K562 (cell line): ENCODE results near the gene EPS8. TPM values are rescaled to one million over a fixed set of nuclear protein-coding genes. Genes with fewer than 3 reads are reported as not detected.

ENCODE experiments used
- ATAC-seq: fragments of 200-7000 bp; cut with Tn5 transposase; 3 replicates; pipeline ENCODE4 v1.9.1; 2020; ENCODE audit warnings: moderate library complexity
- BruUV-seq: library from RNA; stranded (reverse); fragments of 400-500 nt; replicated peaks from 2 replicates; lab custom pipeline; 2021; lab: Mats Ljungman, UMichigan
- CTCF ChIA-PET: fragments of 300-600 bp; formaldehyde crosslinking; extraction: SDS; loops from one replicate; lab custom pipeline; 2021; ENCODE audit warnings: low intra/inter-chr PET ratio; lab: Yijun Ruan, JAX
- POLR2A ChIA-PET: fragments of 300-600, 350-650 bp; sonication (Branson Sonifier 250); formaldehyde crosslinking; extraction: SDS; loops from one replicate; lab custom pipeline; 2021; ENCODE audit warnings: antibody characterized with exemption, inconsistent platforms; lab: Yijun Ruan, JAX
- DNase-seq, 4 experiments: peaks; one replicate each; pipeline versions ENCODE4 v3.0.0 to v3.0.0-alpha.2; 2011 to 2018; ENCODE audit warnings: low spot score in 3 of 4, mixed read lengths in 3 of 4; ENCODE audit errors: extremely low read depth in 1 of 4
- FAIRE-seq: peaks from 2 replicates; lab custom pipeline; 2011; peaks lifted over from hg19 to GRCh38; lab: Jason Lieb, UNC
- H2AFZ ChIP-seq: 2 replicates; pipeline ENCODE4 v1.6.0; 2011; ENCODE audit warnings: low read depth, low read length, control low read depth, inconsistent platforms
- H3K27ac ChIP-seq: fragments of 200-600 bp; 3 replicates; pipeline ENCODE4 v1.8.0; 2011; ENCODE audit warnings: low read depth, mild to moderate bottlenecking, control low read depth, inconsistent platforms, low read length, moderate library complexity, mixed read lengths; ENCODE audit errors: extremely low read depth
- H3K27me3 ChIP-seq, 2 experiments: fragments of 300-600 bp in 1 of 2; 2 replicates in 1 of 2; 3 replicates in 1 of 2; pipeline versions ENCODE4 v1.6.0 to v1.8.0; 2011; ENCODE audit warnings: inconsistent platforms in 2 of 2, low read length in 2 of 2, mild to moderate bottlenecking in 1 of 2, mixed read lengths in 1 of 2, moderate library complexity in 1 of 2; ENCODE audit not compliant: control insufficient read depth in 2 of 2, insufficient read depth in 2 of 2
- H3K36me3 ChIP-seq: fragments of 300-600 bp; 3 replicates; pipeline ENCODE4 v1.8.0; 2011; ENCODE audit warnings: mild to moderate bottlenecking, low read length, inconsistent platforms; ENCODE audit not compliant: control insufficient read depth, insufficient read depth
- H3K4me1 ChIP-seq, 2 experiments: fragments of 200-600 bp in 1 of 2; replicated peaks in 1 of 2; 2 replicates in 1 of 2; 3 replicates in 1 of 2; pipeline versions ENCODE4 v1.5.1 to v1.8.0; 2011; ENCODE audit warnings: inconsistent platforms in 2 of 2, low read length in 2 of 2, mild to moderate bottlenecking in 1 of 2, mixed read lengths in 1 of 2, moderate library complexity in 1 of 2; ENCODE audit not compliant: control insufficient read depth in 2 of 2, insufficient read depth in 2 of 2
- H3K4me2 ChIP-seq: 2 replicates; pipeline ENCODE4 v1.6.1; 2011; ENCODE audit warnings: low read length, control low read depth, inconsistent platforms, mixed read lengths; ENCODE audit not compliant: insufficient read depth
- H3K4me3 ChIP-seq: fragments of 200-600 bp; sonication (generic), shearing (Covaris generic); 2 replicates; pipeline ENCODE4 v1.5.1; 2016; ENCODE audit warnings: control low read depth, inconsistent platforms
- H3K79me2 ChIP-seq: fragments of 200-600 bp; 3 replicates; pipeline ENCODE4 v1.8.0; 2011; ENCODE audit warnings: low read length, inconsistent platforms; ENCODE audit not compliant: control insufficient read depth, insufficient read depth
- H3K9ac ChIP-seq, 2 experiments: 2 replicates each; pipeline versions ENCODE4 v1.6.0 to v1.6.1; 2011; ENCODE audit warnings: low read depth in 2 of 2, low read length in 2 of 2, control low read depth in 1 of 2, inconsistent platforms in 1 of 2, mild to moderate bottlenecking in 1 of 2, mixed read lengths in 1 of 2; ENCODE audit not compliant: insufficient read depth in 1 of 2
- H3K9me1 ChIP-seq: one replicate; pipeline ENCODE4 v1.6.0; 2011; ENCODE audit warnings: inconsistent platforms, mild to moderate bottlenecking, low read length, moderate library complexity; ENCODE audit not compliant: control insufficient read depth, insufficient read depth
- H3K9me3 ChIP-seq: replicated peaks from 2 replicates; pipeline ENCODE4 v1.5.1; 2011; ENCODE audit warnings: low read depth, low read length, inconsistent platforms; ENCODE audit not compliant: control insufficient read depth, insufficient read depth
- H4K20me1 ChIP-seq: replicated peaks from 2 replicates; pipeline ENCODE4 v1.6.1; 2011; ENCODE audit warnings: low read length, inconsistent platforms, mixed read lengths; ENCODE audit not compliant: control insufficient read depth, insufficient read depth
- ASH1L ChIP-seq: fragments of 450-650 bp; IDR thresholded peaks from 2 replicates; pipeline ENCODE4 v1.6.1; 2018; ENCODE audit warnings: borderline replicate concordance, mild to moderate bottlenecking, low read depth; ENCODE audit not compliant: partially characterized antibody
- ELF4 ChIP-seq: fragments of 450-650 bp; formaldehyde crosslinking; IDR thresholded peaks from 2 replicates; pipeline ENCODE4 v1.4.0; 2022; ENCODE audit warnings: missing genetic modification characterization
- ESRRA ChIP-seq: fragments of 450-650 bp; IDR thresholded peaks from 2 replicates; pipeline ENCODE4 v1.6.1; 2014; ENCODE audit warnings: low read depth, mild to moderate bottlenecking, moderate library complexity, borderline replicate concordance
- FOXJ3 ChIP-seq: sonication (generic); formaldehyde crosslinking; IDR thresholded peaks from 2 replicates; pipeline ENCODE4 v1.4.0; 2020; ENCODE audit warnings: mild to moderate bottlenecking, missing genetic modification reagents
- HMG20A ChIP-seq: fragments of 450-650 bp; formaldehyde crosslinking; conservative IDR thresholded peaks from 2 replicates; pipeline ENCODE4 v1.4.0; 2020; ENCODE audit warnings: mild to moderate bottlenecking, mixed read lengths
- LCOR ChIP-seq: sonication (generic); formaldehyde crosslinking; IDR thresholded peaks from 2 replicates; pipeline ENCODE4 v1.8.0; 2022; ENCODE audit warnings: mild to moderate bottlenecking, missing genetic modification reagents
- NELFE ChIP-seq: IDR thresholded peaks from 2 replicates; pipeline ENCODE4 v1.6.1; 2011; ENCODE audit warnings: mild to moderate bottlenecking; ENCODE audit not compliant: insufficient read depth, insufficient read length
- NEUROD1 ChIP-seq: fragments of 150-350 bp; IDR thresholded peaks from 2 replicates; pipeline ENCODE4 v1.6.1; 2014; ENCODE audit warnings: borderline replicate concordance, low read length, low read depth; ENCODE audit not compliant: partially characterized antibody
- PRPF4 ChIP-seq: fragments of 200-400 bp; formaldehyde crosslinking; IDR thresholded peaks from one replicate; pipeline ENCODE4 v1.6.1; 2017; ENCODE audit warnings: low read length, low read depth, mild to moderate bottlenecking; ENCODE audit not compliant: insufficient read depth, poor library complexity, severe bottlenecking
- PYGO2 ChIP-seq: fragments of 450-650 bp; IDR thresholded peaks from 2 replicates; pipeline ENCODE4 v1.6.1; 2016; ENCODE audit warnings: mild to moderate bottlenecking, missing genetic modification characterization, moderate library complexity, missing compliant biosample characterization
- RHOXF2B ChIP-seq: fragments of 250-450 bp; sonication (Bioruptor Pico); conservative IDR thresholded peaks from 2 replicates; pipeline ENCODE4 v1.5.1; 2021
- SMARCA5 ChIP-seq: fragments of 450-650 bp; IDR thresholded peaks from 2 replicates; pipeline ENCODE4 v1.6.1; 2016
- TEAD4 ChIP-seq, 2 experiments: sonication (generic) in 1 of 2; formaldehyde crosslinking in 1 of 2; IDR thresholded peaks; 2 replicates each; pipeline versions ENCODE4 v1.6.1 to v1.8.0; 2012 to 2022; ENCODE audit warnings: borderline replicate concordance in 1 of 2, inconsistent platforms in 1 of 2, low read length in 1 of 2, mild to moderate bottlenecking in 1 of 2, missing genetic modification reagents in 1 of 2
- ZZZ3 ChIP-seq: fragments of 450-650 bp; IDR thresholded peaks from 2 replicates; pipeline ENCODE4 v1.6.1; 2016; ENCODE audit warnings: antibody characterized with exemption, mild to moderate bottlenecking, moderate library complexity
- WGBS: fragments of 100-300 bp; shearing (Covaris generic); methylation state at CpG from one replicate; pipeline ENCODE4 v1.1.6; 2016; ENCODE audit warnings: low coverage, mixed read lengths; ENCODE audit not compliant: insufficient coverage; ENCODE audit errors: missing lambda C conversion rate; 5-methylcytosine and 5-hydroxymethylcytosine counted together
- in situ Hi-C: fragments of 300-500 bp; cut with MboI; formaldehyde crosslinking; loops from 4 replicates; pipeline ENCODE4 v1.15.0; 2018; ENCODE audit warnings: inconsistent platforms, mixed read lengths
- intact Hi-C: fragments of 100-400 bp; cut with micrococcal nuclease; formaldehyde crosslinking; loops from 2 replicates; pipeline ENCODE4 v1.14.2; 2022
- polyA plus RNA-seq, 8 experiments: library from polyadenylated mRNA; depleted of rRNA in 4 of 8; stranded (reverse) in 5 of 8; unstranded in 3 of 8; fragments of >200 nt; fragmentation: Nextera tagmentation in 2 of 8; fragmentation: Illumina TruSeq in 1 of 8; extraction: Ambion mirVana in 2 of 8; extraction: Trizol in 1 of 8; gene quantifications; 2 replicates each; pipeline versions ENCODE4 v1.2.1 to v1.2.3, GENCODE V29; 2011 to 2014; ENCODE audit warnings: inconsistent platforms in 1 of 8, missing spikeins in 1 of 8
- total RNA-seq, 7 experiments: library from RNA; depleted of rRNA in 6 of 7; stranded (reverse); fragments of >200 nt in 6 of 7; fragmentation: Illumina TruSeq in 2 of 7; extraction: Trizol in 2 of 7; gene quantifications; 2 replicates each; pipeline versions ENCODE4 v1.2.1 to v1.2.3, GENCODE V29; 2011 to 2021; ENCODE audit warnings: low replicate concordance in 1 of 7
- TF ChIP-seq, protein P1 (sequence below): fragments of 250-450 bp; sonication (Bioruptor Pico); IDR thresholded peaks from 2 replicates; pipeline ENCODE4 v1.8.0; 2022; ENCODE audit warnings: moderate library complexity, mild to moderate bottlenecking, inconsistent platforms
- TF ChIP-seq, protein P2 (sequence below): fragments of 250-450 bp; sonication (Bioruptor Pico); IDR thresholded peaks from 2 replicates; pipeline ENCODE4 v1.8.0; 2021; ENCODE audit warnings: moderate library complexity, mild to moderate bottlenecking, inconsistent platforms

The EPS8 gene
- total and polyA plus RNA-seq, 9 of the 15 experiments (the other 6 are each of a cell fraction or from before 2014, with no cell fraction given) = 0.10 to 1.9 (median 0.33) TPM

DNA sequence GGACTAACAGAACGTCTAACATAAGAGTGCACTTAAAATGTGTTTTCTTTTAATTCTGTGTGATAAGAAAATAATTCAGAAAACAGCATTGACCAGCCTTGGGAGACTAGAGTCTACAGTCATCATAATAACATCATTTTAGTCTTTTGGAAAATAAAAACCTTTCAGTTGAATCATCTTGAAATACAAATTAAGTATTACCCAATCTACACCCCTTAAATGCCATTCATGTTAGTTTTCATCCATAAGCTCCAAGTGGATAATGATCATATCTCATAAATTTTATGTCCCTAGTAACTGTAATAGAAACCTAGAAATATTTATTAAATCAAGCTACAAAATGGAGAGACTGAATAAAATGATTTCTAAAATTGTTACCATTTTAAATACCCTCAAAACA lies 32.4 kb downstream of the EPS8 start:
- no peaks in the 10 kb centered on the region for H4K20me1 ChIP-seq
- H3K27me3 ChIP-seq = no peaks in the 10 kb centered on the region
- TF ChIP-seq TEAD4 (IDR thresholded peaks at IDR 0.05; ENCODE audit: low read length) (no peak), TEAD4 (CRISPR knock-in tag; IDR thresholded peaks at IDR 0.05; ENCODE audit: borderline replicate concordance) (no peak), PYGO2 (tag) (no peak), NEUROD1 (no peak), ESRRA (no peak), ZZZ3 (no peak), ASH1L (no peak), SMARCA5 (no peak), LCOR (CRISPR knock-in tag) (no peak), RHOXF2B (CRISPR knock-in tag) (no peak), HMG20A (CRISPR knock-in tag) (no peak), FOXJ3 (CRISPR knock-in tag) (no peak), ELF4 (CRISPR knock-in tag) (no peak), NELFE (no peak), PRPF4 (no peak)
- TF ChIP-seq, protein P1, sequence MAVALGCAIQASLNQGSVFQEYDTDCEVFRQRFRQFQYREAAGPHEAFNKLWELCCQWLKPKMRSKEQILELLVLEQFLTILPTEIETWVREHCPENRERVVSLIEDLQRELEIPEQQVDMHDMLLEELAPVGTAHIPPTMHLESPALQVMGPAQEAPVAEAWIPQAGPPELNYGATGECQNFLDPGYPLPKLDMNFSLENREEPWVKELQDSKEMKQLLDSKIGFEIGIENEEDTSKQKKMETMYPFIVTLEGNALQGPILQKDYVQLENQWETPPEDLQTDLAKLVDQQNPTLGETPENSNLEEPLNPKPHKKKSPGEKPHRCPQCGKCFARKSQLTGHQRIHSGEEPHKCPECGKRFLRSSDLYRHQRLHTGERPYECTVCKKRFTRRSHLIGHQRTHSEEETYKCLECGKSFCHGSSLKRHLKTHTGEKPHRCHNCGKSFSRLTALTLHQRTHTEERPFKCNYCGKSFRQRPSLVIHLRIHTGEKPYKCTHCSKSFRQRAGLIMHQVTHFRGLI (CRISPR knock-in tag) = no peak
- TF ChIP-seq, protein P2, sequence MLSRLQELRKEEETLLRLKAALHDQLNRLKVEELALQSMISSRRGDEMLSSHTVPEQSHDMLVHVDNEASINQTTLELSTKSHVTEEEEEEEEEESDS (CRISPR knock-in tag) = no peak
- TF ChIP-seq, all 486 proteins: peak for 0
- H3K36me3 ChIP-seq = no peaks in the 10 kb centered on the region
- H3K79me2 ChIP-seq = no peaks in the 10 kb centered on the region
- H3K4me2 ChIP-seq = no peak overlapping the region
- no TSS peak for BruUV-seq
- intact Hi-C loops = no loop called here
- FAIRE-seq (no peak), DNase-seq (no peak), ATAC-seq (no peak)
- 0% methylated on average over 1 of the region's 1 CpG for WGBS
- H3K4me1 ChIP-seq = no peaks in the 10 kb centered on the region
- no peak overlapping the region for H3K27ac ChIP-seq
- H2AFZ ChIP-seq = no peak overlapping the region
- in situ Hi-C loops = no loop called here
- H3K9me3 ChIP-seq = no peaks in the 10 kb centered on the region
- no peak overlapping the region for H3K9ac ChIP-seq
- H3K9me1 ChIP-seq = no peaks in the 10 kb centered on the region
- ChIA-PET POLR2A (no interaction called here), CTCF (no interaction called here)
- no peak overlapping the region for H3K4me3 ChIP-seq
